Measurements from ENCODE around the gene MED12L.

The MED12L gene

GRCh38 chr3:151107701-151108100, 22.2 kb downstream of the MED12L start:
- H3K4me1 Mint-ChIP-seq: no peaks in the 10 kb centered on the region
- H3K27me3 Mint-ChIP-seq: peaks cover 3% of the 10 kb centered on the region
- H3K9me3 Mint-ChIP-seq: no peaks in the 10 kb centered on the region
- no peaks in the 10 kb centered on the region for H3K36me3 Mint-ChIP-seq
- no peak overlapping the region for H3K4me3 Mint-ChIP-seq
- H3K27ac Mint-ChIP-seq: no peak overlapping the region

- Mint-ChIP-seq H3K4me1 (no peaks in the 10 kb centered on the region), H3K4me3 (no peak overlapping the region), H3K9me3 (no peaks in the 10 kb centered on the region), H3K36me3 (no peaks in the 10 kb centered on the region), H3K27me3 (peaks cover 3% of the 10 kb centered on the region), H3K27ac (no peak overlapping the region)
Measured at GRCh38 chr3:151109286-151109800, 23.9 kb downstream of the MED12L start.

GRCh38 chr3:151112731-151113130, 27.3 kb downstream of the MED12L start:
- Mint-ChIP-seq H3K4me3 (no peak overlapping the region), H3K4me1 (no peaks in the 10 kb centered on the region), H3K9me3 (no peaks in the 10 kb centered on the region), H3K27me3 (peaks cover 6% of the 10 kb centered on the region), H3K36me3 (no peaks in the 10 kb centered on the region), H3K27ac (no peak overlapping the region)

DNA sequence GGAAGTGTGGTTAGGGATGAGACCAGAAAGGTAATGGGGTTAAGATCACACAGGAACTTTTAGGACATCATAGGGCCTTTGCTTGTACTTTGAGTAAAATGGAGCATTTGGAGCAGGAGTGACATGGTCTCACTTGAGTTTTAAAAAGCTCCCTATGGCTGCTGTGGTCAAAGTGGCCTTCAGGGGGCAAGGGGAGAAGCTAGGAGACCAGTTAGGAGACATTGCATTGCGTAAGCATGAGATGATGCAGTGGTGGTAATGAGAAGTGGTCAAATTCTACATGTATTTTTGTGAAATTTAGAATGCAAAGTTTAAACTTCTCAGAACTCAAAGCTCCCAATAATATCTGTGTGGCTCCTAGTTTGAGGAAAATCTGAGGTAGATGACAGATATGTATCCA, 27.9 kb downstream of the MED12L start:
- Mint-ChIP-seq H3K4me1 (no peaks in the 10 kb centered on the region), H3K4me3 (no peak overlapping the region), H3K9me3 (no peaks in the 10 kb centered on the region), H3K27me3 (peaks cover 4% of the 10 kb centered on the region), H3K36me3 (no peaks in the 10 kb centered on the region), H3K27ac (no peak overlapping the region)

DNA sequence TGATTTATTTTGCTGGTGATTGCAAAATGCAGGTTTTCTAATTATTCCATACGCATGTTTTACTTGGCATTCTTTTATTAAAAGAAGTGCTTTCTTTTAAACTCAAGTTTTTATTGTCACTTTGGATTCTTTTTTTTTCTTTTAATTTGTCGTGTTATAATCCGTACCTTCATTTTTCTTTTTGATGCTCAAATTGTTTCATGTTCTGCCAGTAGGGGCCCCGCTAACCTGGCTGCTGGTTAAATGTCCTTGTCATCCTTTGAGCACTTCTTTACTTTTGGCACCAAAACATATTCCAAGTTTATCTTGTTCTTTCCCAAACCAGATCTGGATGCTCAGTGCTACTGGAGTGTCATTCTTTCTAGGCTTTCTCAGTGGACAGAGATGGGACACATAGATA, 31.6 kb downstream of the MED12L start:
- H3K27me3 Mint-ChIP-seq: peaks cover 4% of the 10 kb centered on the region
- no peaks in the 10 kb centered on the region for H3K36me3 Mint-ChIP-seq
- no peak overlapping the region for H3K27ac Mint-ChIP-seq
- H3K4me3 Mint-ChIP-seq: no peak overlapping the region
- no peaks in the 10 kb centered on the region for H3K9me3 Mint-ChIP-seq
- no peaks in the 10 kb centered on the region for H3K4me1 Mint-ChIP-seq

GRCh38 chr3:151119188-151119587, 33.7 kb downstream of the MED12L start:
- no peaks in the 10 kb centered on the region for H3K36me3 Mint-ChIP-seq
- no peaks in the 10 kb centered on the region for H3K4me1 Mint-ChIP-seq
- no peaks in the 10 kb centered on the region for H3K9me3 Mint-ChIP-seq
- no peak overlapping the region for H3K4me3 Mint-ChIP-seq
- no peak overlapping the region for H3K27ac Mint-ChIP-seq
- H3K27me3 Mint-ChIP-seq: peaks cover 4% of the 10 kb centered on the region

- no peaks in the 10 kb centered on the region for H3K36me3 Mint-ChIP-seq
- H3K27ac Mint-ChIP-seq: no peak overlapping the region
- H3K4me1 Mint-ChIP-seq: no peaks in the 10 kb centered on the region
- no peaks in the 10 kb centered on the region for H3K9me3 Mint-ChIP-seq
- peaks cover 4% of the 10 kb centered on the region for H3K27me3 Mint-ChIP-seq
- no peak overlapping the region for H3K4me3 Mint-ChIP-seq
Measured at GRCh38 chr3:151120409-151120808, 34.9 kb downstream of the MED12L start.

DNA sequence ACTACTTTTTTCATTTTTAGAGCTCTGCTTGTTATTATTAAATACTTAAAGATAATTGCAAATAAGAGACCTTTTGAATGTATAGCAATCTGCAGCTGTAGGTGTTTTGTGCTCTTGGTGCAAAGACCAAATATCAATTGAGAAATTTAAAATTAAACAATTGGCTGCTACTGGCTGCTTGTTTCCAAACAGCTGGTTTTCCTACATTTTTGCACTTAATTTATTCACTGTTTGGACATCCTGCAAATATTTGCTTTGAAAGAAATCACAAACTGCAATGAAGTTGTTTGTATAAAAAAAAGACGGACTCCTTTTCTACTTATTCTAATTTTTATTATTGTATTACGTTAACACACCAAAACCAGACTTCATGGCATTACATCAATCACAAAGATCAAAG, 35.6 kb downstream of the MED12L start:
- Mint-ChIP-seq H3K27ac (no peak overlapping the region), H3K4me1 (no peaks in the 10 kb centered on the region), H3K27me3 (peaks cover 4% of the 10 kb centered on the region), H3K36me3 (no peaks in the 10 kb centered on the region), H3K4me3 (no peak overlapping the region), H3K9me3 (no peaks in the 10 kb centered on the region)

GRCh38 chr3:151123827-151124226, 38.4 kb downstream of the MED12L start:
- no peaks in the 10 kb centered on the region for H3K4me1 Mint-ChIP-seq
- no peaks in the 10 kb centered on the region for H3K36me3 Mint-ChIP-seq
- no peak overlapping the region for H3K27ac Mint-ChIP-seq
- no peaks in the 10 kb centered on the region for H3K27me3 Mint-ChIP-seq
- no peak overlapping the region for H3K4me3 Mint-ChIP-seq
- no peaks in the 10 kb centered on the region for H3K9me3 Mint-ChIP-seq

- no peak overlapping the region for H3K27ac Mint-ChIP-seq
- no peak overlapping the region for H3K4me3 Mint-ChIP-seq
- no peaks in the 10 kb centered on the region for H3K36me3 Mint-ChIP-seq
- H3K4me1 Mint-ChIP-seq: no peaks in the 10 kb centered on the region
- H3K9me3 Mint-ChIP-seq: no peaks in the 10 kb centered on the region
- peaks cover 1% of the 10 kb centered on the region for H3K27me3 Mint-ChIP-seq
Measured at GRCh38 chr3:151124476-151124875, 39.0 kb downstream of the MED12L start.

- Mint-ChIP-seq H3K27me3 (peaks cover 3% of the 10 kb centered on the region), H3K36me3 (no peaks in the 10 kb centered on the region), H3K4me3 (no peak overlapping the region), H3K27ac (no peak overlapping the region), H3K9me3 (no peaks in the 10 kb centered on the region), H3K4me1 (peaks cover 9% of the 10 kb centered on the region)
Measured at GRCh38 chr3:151130428-151130827, 45.0 kb downstream of the MED12L start.

- Mint-ChIP-seq H3K4me3 (no peak overlapping the region), H3K27ac (no peak overlapping the region), H3K4me1 (peaks cover 20% of the 10 kb centered on the region), H3K27me3 (peaks cover 3% of the 10 kb centered on the region), H3K9me3 (no peaks in the 10 kb centered on the region), H3K36me3 (no peaks in the 10 kb centered on the region)
Measured at GRCh38 chr3:151133175-151133574, 47.7 kb downstream of the MED12L start.

DNA sequence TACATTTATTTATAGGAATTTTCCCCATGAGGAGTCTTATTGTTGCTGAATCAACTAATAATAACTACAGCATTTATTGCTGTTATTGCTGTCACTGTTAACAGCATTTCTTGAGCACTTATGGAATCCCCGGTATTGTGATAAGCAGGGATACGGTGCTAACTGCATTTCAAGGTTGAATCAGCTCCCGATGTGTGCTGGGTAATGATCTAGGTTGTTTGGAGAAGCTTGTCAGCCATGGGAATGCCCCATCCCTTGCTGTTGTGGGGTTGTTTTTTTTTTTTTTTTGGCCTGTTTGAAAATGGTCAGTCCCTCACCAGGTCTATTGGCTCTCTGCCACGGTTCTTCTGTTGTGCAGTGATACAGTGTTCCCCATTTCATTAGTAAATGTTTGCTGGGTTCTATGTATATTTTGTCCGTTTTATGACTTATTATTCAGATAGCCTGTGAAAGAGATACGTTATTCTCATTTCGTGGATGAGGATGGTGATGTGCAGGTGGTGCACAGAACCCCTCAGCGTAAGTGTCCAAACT, 48.5 kb downstream of the MED12L start:
- Mint-ChIP-seq H3K4me3 (no peak overlapping the region), H3K27ac (no peak overlapping the region), H3K27me3 (peaks cover 3% of the 10 kb centered on the region), H3K9me3 (no peaks in the 10 kb centered on the region), H3K36me3 (no peaks in the 10 kb centered on the region), H3K4me1 (peaks cover 20% of the 10 kb centered on the region)

DNA sequence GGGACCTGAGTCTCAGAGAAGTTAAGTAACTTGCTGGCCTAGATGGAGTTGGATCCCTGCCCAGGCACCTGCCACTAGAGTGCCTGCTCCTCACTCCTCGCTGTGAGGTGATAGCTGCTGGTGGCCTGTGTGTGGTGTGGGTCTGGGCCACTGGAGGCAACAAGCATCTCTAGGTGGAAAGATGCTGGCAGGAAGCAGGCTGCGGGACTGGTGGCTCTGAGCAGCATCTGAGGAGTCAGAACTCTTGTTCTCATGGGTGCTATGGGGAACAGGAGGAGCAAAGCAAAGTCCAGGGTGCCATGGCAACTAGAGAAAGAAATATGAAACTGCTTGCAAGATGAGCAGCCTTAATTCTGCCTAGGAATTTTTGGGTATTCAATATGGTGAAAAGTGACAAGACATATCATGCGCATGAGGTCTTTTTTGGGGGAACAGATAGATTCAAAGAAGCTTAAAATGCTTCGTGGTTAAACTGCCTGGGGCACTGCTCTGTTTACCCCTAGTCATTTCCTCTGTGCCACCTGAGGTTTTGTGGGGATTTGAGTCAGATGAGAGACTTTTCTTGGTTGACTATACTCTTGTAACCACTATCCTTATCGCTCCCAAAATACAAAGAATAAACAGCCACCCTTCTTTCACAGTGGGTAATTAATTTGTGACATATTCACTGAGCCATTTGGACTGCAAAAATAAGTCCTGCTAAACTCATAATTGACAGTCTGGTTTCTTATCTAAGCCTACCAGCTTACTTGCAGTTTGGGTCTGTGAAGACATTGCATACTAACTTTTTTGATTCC, 50.3 kb downstream of the MED12L start:
- Mint-ChIP-seq H3K27ac (no peak overlapping the region), H3K27me3 (peaks cover 2% of the 10 kb centered on the region), H3K4me1 (peaks cover 20% of the 10 kb centered on the region), H3K4me3 (peak overlapping the region; percentile 19), H3K9me3 (no peaks in the 10 kb centered on the region), H3K36me3 (no peaks in the 10 kb centered on the region)

DNA sequence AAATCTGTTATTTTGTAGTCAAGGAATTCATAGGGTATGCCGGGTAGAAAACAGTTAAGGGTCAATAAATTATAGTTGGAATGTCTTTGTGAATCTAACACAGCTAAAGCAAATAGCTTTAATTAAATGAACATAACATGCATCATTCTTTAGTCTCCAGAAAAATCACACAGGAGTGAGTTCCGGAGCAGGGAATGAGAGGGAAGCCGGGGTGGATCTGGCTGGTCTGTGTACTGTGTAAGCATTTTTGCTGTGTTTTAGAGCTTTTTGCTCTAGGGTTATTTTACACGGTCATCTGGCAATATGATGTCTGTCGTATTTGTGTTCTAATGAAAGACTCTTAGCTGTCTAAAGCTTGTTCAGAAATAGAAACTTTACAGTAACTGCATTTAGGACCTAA, 57.5 kb downstream of the MED12L start:
- H3K27me3 Mint-ChIP-seq: peaks cover 2% of the 10 kb centered on the region
- H3K4me1 Mint-ChIP-seq: no peaks in the 10 kb centered on the region
- H3K4me3 Mint-ChIP-seq: no peak overlapping the region
- H3K36me3 Mint-ChIP-seq: no peaks in the 10 kb centered on the region
- no peaks in the 10 kb centered on the region for H3K9me3 Mint-ChIP-seq
- no peak overlapping the region for H3K27ac Mint-ChIP-seq

GRCh38 chr3:151144016-151144415, 58.6 kb downstream of the MED12L start:
- no peak overlapping the region for H3K27ac Mint-ChIP-seq
- no peaks in the 10 kb centered on the region for H3K36me3 Mint-ChIP-seq
- no peaks in the 10 kb centered on the region for H3K9me3 Mint-ChIP-seq
- peaks cover 2% of the 10 kb centered on the region for H3K27me3 Mint-ChIP-seq
- H3K4me3 Mint-ChIP-seq: no peak overlapping the region
- no peaks in the 10 kb centered on the region for H3K4me1 Mint-ChIP-seq

All from activated naive CD4-positive, alpha-beta T cell treated with anti-CD3 and anti-CD28 coated beads, Interleukin-2, amount 50 U/mL, for 24 hours (primary cell).